H4 (cell line): ENCODE results near the gene ZNF132. TPM values are rescaled to one million over a fixed set of nuclear protein-coding genes. Genes with fewer than 3 reads are reported as not detected.
"Not testable (repeated sequence)": the region's sequence is repeated elsewhere in the genome, so short reads cannot be mapped to it uniquely, and the experiment has no call there.

ENCODE experiments used
- DNase-seq: peaks from one replicate; pipeline ENCODE4 v3.0.0-alpha.2; 2015; ENCODE audit warnings: low spot score
- total RNA-seq: library from RNA; depleted of rRNA; stranded (reverse); fragments of >200 nt; shearing (Covaris generic); gene quantifications from 2 replicates; pipeline ENCODE4 v1.2.3, GENCODE V29; 2014; rRNA removed

Gene ZNF132
- total RNA-seq = 4.0 and 6.4 TPM in 2 replicates

DNA sequence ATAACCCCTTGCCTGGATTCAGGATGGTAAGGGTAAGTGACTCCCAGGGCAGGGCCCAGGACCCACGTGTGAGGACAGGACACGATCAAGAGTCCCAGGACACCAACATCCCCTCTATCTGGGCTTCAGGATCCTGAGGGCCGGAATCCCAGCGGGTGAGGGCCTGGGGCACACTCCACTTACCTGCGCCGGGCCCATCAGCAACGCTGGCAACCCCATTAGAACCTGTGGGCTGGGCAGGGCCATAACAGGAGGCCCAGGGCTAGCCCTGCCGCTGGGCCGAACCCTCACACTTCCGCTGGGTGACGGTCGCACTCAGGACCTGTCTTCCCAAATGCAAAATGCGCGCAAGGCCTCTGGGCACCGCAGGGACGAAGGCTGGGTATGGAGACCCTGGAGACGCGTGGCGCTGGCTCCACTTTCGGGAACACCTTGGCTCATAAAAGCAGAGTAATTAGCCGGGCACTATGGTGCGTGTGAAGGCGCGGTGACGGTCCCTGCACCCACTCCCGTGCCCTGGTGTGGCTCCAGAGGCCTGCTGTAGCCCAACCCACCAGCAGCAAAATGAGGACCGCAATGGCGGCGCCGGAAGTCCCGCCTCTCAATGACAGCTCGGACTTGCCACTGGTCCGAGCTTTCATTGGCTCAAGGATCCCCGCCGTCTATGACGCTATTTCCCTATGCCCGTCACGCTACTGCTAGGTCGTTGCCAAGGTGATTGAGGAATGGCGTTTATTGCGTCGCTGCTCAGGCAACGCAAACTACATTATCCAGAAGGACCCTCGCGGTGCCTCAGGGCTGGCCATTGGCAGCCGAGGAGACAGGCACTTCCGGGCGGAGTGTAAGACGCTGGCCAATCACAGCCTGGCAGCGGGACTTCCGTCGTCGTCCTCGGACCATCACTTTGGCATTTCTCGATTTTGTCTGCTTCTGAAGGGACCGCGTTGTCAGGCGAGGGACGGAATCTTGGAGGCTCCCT, at the start of gene ZNF132:
Gene ZNF132 (minus strand): TSS at position 578 of the 979 bp plus-strand sequence. CDS start 332 bp downstream, at position 246.
- DNase-seq = peak; percentile 100

DNA sequence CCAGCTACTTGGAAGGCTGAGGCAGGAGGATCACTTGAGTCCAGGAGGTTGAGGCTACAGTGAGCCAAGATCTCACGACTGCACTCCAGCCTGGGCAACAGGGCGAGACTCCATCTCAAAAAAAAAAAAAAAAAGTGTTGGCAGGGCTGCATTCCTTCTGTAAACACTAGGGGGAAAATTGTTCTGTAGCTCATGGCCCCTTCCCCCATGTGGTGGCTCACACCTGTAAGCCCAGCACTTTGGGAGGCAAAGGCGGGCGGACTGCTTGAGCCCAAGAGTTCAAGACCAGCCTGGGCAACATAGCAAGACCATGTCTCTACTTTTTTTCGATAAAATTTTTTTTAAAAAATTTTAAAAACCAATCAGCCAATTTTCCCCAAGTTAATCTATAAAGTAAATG, 44.4 kb upstream of the ZNF132 start:
- not testable (repeated sequence) for DNase-seq

DNA sequence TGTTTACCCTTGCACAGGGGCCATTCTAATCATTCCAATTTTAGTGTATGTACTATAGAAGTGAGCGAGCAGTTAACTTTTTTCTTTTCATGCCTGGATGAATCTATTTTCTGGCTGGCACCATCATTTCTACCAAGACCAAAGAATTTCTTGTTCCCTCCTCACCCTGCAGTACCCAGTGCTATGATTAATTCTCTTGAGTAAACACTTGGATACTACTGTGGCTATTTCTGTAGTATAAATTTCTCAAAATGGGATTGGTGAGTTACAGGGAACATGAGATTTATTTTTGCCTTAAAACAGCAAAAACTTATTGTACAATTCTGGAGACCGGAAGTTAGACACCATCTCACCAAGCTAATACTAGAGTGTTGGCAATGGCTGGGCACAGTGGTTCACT, 43.8 kb upstream of the ZNF132 start:
- no peak for DNase-seq

DNA sequence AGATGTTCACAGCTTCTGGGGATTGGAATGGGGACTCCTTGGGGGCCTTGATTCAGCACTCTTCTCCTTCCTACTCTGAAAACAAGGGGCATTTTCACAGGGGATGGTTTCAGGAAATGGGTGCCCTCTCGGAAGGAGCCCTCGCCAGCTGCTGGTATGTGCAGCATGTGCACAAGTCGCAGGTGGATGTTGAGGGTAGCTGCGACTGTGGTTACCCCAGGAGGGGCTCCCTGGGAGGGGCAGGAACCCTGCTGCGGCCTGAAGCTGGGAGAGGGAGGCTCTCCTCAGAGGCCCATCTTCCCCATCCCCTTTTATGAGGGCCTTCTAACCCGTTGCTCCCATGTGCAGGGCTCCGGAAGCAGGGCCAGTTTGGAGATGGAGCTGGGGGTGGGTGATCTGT, 42.4 kb upstream of the ZNF132 start:
- no peak for DNase-seq

DNA sequence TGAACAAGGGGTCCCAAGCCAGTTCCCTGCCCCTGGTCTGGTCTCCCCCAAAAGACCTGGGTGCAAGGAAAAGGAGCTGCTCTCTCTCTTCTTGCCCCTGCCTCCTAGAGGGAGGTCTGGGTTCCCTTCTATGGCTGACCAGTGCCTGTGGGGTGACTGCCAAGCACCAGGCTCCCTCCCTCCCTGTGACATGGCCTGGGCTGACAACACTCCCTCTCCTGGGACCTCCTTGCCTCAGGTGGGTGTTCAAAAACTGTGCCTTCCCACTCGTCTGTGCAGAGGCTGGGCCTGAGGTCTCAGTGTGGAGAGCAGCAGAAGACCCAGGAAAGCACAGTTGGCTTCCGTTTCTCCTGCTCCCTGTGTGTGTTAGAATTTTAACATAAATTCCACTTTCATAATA, 40.9 kb upstream of the ZNF132 start:
- DNase-seq = no peak

DNA sequence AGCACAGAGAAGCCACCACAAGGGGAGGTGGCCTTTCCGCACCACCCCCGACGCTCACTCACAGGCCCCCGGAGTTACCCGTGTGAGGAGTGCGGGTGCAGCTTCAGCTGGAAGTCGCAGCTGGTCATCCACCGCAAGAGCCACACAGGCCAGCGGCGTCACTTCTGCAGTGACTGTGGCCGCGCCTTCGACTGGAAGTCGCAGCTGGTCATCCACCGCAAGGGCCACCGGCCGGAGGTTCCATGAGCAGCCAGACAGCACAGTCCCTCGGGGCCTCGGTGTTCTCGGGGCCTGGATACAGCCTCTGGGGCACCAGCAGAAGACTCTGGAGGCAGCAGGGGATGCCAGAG, 40.5 kb upstream of the ZNF132 start:
- DNase-seq = no peak

DNA sequence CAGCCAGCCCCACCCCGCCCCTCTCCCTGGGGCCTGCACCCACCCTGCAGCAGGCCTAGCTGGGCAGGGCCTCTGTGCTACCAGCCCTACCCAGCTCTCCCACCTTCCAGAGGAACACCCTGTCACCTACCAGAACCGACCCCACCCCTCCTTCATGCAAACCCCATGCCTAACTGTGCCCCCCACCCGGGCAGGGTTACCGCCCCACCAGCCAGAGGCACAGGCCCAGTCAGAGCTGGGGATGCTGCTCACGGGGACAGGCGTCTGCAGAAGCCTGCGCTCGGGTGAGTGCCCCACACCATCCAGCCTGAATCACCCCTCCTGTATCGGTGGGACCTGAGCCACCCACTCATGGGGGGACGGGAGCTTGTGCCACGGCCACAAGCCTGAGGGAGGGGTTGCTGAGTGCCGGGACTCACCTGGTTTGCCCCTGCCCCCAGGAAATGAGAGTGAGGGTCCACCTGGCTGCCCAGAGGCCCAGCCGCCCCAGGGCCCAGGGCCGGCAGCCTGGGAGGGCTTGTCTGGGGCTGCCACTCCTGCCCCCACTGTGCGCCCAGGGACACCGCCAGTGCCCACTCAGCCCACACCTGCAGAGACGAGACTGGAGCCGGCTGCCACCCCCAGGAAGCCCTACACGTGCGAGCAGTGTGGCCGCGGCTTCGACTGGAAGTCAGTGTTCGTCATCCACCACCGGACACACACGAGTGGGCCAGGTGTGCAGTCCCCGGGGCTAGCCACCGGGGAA, 40.0 kb upstream of the ZNF132 start:
- no peak for DNase-seq

DNA sequence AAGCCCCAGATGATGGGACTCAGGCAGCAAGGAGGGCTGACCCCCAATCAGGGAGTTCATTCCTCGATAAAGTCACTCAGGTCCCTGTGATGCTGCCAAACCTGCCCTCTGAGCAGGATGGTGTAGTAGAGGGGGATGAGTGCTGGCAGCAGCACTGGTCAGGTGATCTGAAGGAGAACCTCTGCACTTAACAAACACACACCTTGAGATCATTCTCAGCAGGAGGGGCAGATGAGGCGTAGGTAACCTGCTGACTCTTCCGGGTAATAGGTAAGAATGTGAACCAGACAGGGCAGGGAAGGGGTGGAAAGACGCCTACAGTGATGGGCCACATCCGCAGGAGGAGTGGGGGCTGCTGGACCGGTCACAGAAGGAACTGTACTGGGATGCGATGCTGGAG, 39.4 kb upstream of the ZNF132 start:
- DNase-seq = no peak

DNA sequence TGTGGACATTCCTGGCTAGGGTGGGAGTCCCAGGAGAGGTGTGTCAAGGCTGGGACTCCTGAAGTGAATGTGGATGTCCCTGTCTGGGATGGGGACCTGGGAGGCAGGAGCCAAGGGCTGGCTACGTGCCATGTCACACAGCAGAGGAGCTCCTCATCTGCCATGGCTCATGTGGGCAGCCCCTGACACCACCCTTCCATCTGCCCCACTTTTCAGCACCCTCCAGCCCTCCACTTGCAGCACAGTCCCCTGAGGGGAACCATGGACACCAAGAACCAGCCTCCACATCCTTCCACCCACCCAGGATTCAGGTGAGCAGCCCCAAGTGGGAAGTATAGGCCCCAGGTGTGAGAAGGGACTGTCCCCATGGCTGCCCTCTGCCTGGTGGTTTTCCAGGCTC, 37.9 kb upstream of the ZNF132 start:
- DNase-seq = no peak

DNA sequence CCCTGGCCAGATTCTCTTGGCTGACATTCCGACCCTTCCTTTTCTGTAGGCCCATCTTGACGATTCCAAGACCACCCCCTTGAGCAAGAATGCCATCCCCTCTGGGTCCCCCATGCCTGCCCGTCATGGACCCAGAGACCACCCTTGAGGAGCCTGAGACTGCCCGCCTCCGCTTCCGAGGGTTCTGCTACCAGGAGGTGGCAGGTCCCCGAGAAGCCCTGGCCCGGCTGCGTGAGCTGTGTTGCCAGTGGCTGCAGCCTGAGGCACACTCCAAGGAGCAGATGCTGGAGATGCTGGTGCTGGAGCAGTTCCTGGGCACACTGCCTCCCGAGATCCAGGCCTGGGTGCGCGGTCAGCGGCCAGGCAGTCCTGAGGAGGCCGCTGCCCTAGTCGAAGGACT, 37.2 kb upstream of the ZNF132 start:
- no peak for DNase-seq

DNA sequence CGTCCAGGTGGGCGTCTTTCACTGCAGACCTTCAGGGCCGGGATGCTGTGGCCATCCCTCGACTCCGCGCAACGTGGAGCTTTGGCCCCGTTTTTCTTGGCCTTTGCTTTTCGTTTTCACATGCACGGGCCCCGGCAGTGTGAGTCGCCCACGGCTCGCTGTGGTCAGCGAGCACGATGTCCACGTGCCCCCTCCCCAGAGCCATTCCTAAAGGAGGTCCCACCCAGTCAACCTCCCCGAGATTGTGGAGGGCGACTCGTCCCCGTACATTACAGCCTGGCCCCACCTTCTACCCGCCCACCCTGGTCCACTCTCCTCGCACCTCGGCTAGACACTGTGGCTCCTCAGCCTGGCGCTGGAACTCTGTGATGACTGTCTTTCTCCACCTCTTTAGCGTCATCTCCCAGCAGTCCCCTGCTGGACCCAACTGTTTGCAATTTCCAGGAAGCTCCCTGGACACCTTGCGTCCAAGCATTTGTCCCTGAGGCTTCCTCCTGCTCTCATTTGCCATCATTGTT, 36.6 kb upstream of the ZNF132 start:
- DNase-seq = no peak

DNA sequence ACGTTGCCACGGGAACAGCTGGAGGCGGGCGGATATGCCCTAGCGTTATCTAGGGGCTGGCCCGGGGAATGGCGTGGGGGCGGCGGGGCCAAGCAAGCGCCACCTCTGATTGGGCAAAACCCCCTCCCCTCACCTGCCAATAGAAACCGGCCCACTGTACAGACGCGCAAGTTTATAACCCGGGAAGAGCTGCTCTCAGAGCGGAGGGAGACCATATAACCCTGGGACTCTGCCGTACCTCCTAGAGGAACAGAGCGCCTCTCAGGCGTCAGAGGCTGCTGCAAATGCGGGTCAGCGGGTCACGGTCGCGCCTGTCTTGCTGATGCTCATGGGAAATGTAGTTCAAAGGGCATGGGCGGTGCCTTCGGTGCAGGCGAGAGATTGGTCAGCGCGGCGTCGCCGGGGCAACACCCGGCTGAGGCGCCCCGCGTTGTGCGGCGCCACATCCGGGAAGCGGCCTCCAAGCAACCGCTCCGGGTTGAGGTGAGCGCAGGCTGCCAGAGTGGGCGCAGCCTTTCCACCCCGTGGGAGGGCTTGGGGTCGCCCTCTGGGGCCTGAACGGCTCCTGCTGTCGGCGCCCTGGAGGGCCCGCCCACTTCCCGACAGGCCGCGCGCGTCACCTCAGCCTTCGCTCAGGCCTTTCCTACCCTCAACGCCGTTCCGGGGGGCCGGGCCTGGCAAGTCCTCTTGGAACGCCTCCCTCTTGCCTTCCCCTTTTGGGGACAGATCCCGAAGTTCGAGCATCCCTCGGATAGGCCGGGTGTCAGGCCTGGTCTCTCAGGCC, 36.0 kb upstream of the ZNF132 start, which contains the start of gene ZNF446:
Gene ZNF446 (plus strand): TSS at position 639 of the 784 bp plus-strand sequence. CDS start 867 bp downstream, outside the sequence.
- peak; percentile 99 for DNase-seq

DNA sequence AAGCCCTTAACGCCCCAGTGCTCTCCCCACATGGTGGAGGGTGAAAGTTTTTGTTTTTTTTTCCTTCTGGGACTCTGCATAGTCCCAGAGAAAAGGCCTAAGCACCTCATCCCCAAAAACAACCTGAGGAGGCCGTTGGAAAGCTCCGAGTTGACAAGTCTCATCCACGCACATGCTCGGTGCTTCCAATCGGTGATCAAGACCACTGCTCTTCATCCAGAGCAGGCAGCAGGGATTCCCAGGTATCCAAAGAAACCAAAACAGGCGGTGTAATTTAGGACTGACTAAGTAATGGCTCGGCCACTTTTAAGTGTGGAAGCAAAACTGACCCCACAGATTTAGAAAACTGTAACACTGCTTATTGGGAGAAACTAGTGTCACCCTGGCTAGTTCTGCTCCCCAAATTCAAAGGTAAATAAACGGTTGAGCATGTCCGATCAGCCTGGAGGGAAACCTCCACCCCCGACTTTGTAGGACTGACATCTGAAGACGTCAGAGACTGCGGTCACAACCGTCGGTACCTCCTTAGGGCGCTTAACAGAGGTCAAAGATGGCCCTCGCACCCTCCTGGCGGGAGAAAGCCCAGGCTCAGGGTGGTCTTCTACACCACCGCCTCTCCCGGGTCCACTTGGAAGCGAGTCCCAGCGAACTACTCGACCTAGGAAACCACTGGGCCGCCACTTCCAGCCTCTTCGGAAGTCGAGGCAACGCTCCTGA, 35.2 kb upstream of the ZNF132 start:
- DNase-seq = no peak

DNA sequence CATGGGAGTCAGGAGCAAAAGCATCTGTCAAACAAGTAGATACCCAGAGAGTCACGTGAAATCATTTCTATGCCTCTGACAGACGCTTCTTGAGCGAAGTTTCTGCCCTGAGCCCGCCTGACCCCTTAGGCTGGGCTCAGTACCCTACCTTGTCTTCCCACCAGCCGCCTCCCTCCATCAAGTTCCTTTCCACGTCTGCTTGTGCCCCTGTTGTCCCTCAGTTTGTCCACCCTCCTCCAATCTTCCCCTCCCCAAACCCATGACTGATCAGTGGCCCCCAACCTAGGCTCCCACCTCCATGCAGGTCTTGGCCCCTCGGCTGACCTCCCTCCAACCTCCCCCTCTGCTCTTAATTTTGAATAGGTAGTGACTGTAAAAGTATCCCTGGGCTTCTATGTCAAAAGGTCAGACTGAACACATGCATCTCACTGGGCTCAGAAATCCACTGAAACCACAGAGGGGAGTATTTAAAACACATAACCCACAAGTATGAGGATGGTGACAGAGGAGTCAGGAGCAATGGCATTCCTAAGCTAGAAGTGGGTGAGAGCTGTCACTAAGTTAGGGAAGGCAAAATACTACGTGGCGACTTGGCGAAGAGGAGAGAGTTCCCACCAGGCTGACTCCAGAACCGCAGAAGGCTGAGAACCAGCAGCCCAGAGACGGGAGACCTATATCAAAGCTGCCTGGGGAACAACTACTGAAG, 34.5 kb upstream of the ZNF132 start:
- peak; percentile 70 for DNase-seq

DNA sequence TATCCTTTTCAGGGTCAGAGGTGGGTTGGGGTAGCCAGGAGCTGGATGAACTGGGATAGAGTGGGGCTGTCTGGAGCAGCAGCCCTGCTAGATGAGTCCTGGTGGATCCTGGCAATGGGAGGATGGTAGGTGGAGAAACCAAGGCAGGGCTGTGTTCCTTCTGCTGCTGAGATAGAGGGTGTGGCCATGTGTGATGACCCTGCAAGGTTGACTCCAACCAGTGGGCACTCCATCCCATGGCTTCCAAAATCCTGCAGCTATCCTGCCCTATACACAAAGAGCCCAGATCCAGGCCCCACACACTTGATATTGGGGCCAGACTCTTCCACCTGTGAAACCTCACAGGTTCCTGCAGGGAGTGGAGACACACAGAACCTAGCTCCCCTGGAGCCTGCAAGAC, 33.8 kb upstream of the ZNF132 start:
- no peak for DNase-seq

DNA sequence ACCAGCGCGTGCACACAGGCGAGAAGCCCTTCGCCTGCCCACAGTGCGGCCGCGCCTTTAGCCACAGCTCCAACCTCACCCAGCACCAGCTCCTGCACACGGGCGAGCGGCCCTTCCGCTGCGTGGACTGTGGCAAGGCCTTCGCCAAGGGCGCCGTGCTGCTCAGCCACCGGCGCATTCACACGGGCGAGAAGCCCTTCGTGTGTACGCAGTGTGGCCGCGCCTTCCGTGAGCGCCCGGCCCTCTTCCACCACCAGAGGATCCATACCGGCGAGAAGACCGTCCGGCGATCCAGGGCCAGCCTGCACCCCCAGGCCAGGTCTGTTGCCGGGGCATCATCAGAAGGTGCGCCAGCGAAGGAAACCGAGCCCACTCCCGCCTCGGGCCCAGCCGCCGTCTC, 31.8 kb upstream of the ZNF132 start:
- DNase-seq = no peak

DNA sequence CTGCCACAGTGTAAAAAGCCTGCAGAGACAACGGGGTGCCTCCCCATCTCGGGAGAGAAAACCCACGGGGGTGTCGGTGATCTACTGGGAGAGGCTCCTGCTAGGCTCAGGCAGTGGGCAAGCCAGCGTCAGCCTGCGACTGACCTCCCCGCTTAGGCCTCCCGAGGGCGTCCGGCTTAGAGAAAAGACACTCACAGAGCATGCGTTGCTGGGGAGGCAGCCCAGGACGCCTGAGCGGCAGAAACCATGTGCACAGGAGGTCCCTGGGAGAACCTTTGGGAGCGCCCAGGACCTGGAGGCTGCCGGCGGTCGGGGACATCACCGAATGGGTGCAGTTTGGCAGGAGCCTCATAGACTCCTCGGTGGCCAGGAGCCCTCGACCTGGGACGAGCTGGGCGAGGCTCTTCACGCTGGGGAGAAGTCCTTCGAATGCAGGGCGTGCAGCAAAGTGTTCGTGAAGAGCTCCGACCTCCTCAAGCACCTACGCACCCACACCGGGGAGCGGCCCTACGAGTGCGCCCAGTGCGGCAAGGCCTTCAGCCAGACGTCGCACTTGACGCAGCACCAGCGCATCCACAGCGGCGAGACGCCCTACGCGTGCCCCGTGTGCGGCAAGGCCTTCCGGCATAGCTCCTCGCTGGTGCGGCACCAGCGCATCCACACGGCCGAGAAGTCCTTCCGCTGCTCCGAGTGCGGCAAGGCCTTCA, 31.0 kb upstream of the ZNF132 start:
- DNase-seq = not testable (repeated sequence)

DNA sequence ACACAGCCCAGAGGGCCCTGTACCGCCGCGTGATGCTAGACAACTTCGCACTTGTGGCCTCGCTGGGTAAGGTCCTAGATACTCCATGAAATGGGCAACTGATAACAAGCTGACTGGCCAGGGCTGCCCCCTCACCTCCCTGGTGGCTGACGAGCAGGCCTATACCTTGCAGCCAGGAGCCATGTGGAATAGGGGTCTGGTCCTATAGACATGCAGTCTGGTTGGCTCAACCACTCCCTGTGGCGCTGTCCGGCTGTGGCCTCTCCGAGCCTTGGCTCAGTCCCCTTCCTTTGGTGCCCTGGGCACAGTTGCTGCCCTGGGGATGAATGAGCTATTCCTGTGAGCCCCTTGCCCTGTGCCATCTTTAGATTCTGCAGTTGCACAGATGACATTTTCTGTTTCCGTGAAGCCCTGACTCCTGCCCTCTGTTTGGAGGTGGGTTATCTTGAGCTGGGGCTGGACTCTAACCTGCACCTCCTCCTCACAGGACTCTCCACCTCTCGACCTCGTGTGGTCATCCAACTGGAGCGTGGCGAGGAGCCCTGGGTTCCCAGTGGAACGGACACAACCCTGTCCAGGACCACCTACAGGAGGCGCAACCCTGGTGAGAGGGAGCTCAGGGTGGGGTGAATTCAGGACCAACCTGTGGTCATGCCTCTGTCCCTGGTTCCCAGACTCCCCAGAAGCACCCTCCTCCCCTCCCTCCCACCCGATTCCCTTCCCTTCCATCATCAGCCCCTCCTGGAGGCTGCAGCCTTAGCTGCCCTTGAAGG, 29.5 kb upstream of the ZNF132 start:
- DNase-seq = no peak
